Stimulated activated naive B cell treated with anti-CD40 and anti-IgM and Interleukin-4, amounts not matched to agents 10 μg/mL and 1 μg/mL and 100 μg/mL, for 72 hours (primary cell): ENCODE results near the gene TAS1R3.

Experiments
- ATAC-seq, 2 donors: fragments of 150-1000 bp; cut with Tn5 transposase; replicated peaks; 2 replicates each; pipeline ENCODE4 v1.10.0; 2021; ENCODE audit warnings: moderate library complexity in 1 of 2
- DNase-seq: peaks from one replicate; pipeline ENCODE4 v3.0.0; 2021
- H3K27ac Mint-ChIP-seq: one replicate; pipeline ENCODE4 v1.8.0; 2022; ENCODE audit warnings: mild to moderate bottlenecking, mixed read lengths
- H3K27me3 Mint-ChIP-seq, 2 donors: one replicate each; pipeline ENCODE4 v1.8.0; 2022; ENCODE audit warnings: mixed read lengths in 2 of 2
- H3K36me3 Mint-ChIP-seq, 2 donors: one replicate each; pipeline ENCODE4 v1.8.0; 2022; ENCODE audit warnings: mixed read lengths in 2 of 2, mild to moderate bottlenecking in 1 of 2
- H3K4me1 Mint-ChIP-seq, 2 donors: one replicate each; pipeline ENCODE4 v1.8.0; 2022; ENCODE audit warnings: mixed read lengths in 2 of 2, mild to moderate bottlenecking in 1 of 2
- H3K4me3 Mint-ChIP-seq, 2 donors: one replicate each; pipeline ENCODE4 v1.8.0; 2022; ENCODE audit warnings: mild to moderate bottlenecking in 2 of 2, mixed read lengths in 2 of 2, moderate library complexity in 1 of 2
- H3K9me3 Mint-ChIP-seq, 2 donors: one replicate each; pipeline ENCODE4 v1.8.0; 2022; ENCODE audit warnings: mixed read lengths in 2 of 2, mild to moderate bottlenecking in 1 of 2

TAS1R3 gene

DNA sequence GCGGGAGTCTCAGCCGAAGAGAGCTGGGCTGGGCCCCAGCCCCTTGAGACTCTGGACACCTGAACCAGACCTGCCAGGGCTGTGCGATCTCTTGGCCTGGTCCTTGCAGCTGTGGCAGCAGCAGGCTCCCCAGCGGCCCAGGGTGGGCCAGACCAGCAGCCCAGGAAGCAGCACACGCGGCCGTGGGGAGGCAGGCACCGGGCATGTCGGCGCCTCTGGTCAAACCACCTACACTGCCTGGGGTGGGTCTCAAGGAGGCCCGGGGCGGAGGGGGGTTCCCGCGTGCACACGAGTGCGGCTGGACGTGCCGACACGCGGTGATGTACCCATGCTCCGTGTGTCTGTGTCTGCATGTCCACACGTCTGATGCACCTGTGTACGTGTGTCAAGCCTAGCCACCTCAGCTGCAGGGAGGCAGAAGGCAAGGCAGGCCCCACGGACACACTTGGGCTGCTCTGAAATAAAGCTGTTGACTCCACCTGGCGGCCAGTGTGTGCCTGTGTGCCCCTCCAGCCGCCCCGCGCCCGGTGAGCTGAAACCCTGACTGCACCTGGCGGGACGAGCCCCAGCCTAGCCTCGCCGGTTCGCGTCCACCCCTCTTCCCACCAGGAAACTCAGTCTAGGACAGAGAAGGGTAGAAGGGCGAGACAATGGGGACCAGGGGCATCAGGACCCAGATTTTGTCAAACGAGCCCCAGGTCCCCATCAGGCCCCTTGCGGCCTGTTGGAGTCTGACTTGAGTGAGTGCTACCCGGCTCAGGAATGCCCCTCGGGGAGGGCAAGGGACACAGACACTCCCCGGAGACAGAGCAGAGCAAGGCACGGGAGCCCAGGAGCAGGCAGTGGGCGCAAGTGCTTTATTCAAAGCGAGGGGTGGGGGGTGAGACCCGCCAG lies 39.3 kb upstream of the TAS1R3 start:
- Mint-ChIP-seq H3K4me1 (peaks cover 10 to 13% of the 10 kb centered on the region in 2 donors), H3K27ac (no peak overlapping the region), H3K4me3 (no peak overlapping the region), H3K36me3 (peaks cover 0 to 7% of the 10 kb centered on the region in 2 donors), H3K9me3 (no peaks in the 10 kb centered on the region), H3K27me3 (peaks cover 0 to 6% of the 10 kb centered on the region in 2 donors)
- peak; percentile 92 for ATAC-seq
- peak; percentile 42 for DNase-seq

DNA sequence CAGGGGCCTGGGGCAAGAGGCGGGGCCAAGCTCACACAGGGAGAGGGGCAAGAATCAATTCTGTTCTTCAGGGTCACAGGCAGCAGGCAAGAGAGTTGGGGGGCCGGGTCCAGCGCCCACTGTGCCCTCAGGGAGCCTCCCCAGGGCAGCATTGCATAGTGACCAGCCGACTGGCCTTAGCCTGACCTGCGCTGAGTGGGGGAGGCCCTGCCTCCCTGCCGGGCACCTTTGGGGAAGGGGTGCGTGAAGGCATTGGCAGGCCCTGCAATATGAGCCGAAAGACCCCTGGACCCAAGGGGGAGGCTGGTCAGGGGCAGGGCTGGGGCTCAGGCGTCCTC lies 38.7 kb upstream of the TAS1R3 start:
- peaks cover 10 to 13% of the 10 kb centered on the region in 2 donors for H3K4me1 Mint-ChIP-seq
- DNase-seq (no peak), ATAC-seq (no peak)
- no peaks in the 10 kb centered on the region for H3K9me3 Mint-ChIP-seq
- no peak overlapping the region for H3K4me3 Mint-ChIP-seq
- H3K36me3 Mint-ChIP-seq = peaks cover 0 to 7% of the 10 kb centered on the region in 2 donors
- peaks cover 0 to 6% of the 10 kb centered on the region in 2 donors for H3K27me3 Mint-ChIP-seq
- peak overlapping the region; percentile 20 for H3K27ac Mint-ChIP-seq

DNA sequence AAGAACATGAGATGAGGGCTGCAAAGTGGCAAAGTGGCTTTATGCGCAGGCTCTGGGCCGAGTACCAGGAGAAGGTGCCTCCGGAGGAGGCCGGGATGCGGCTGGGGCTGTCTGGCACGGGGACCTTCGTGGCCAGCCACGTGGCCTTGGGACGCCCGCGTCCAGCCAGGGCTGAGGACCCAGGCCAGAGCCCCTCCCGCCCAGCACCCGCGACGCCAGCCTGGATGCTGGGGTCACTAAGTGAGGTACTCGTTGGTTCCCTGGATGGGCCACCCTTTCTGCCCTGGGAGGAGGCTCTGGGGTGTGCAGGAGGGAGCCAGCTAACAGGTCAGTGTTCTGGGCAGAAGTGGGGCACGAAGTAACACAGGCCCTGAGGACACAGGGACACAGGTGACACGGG lies 38.2 kb upstream of the TAS1R3 start:
- DNase-seq = no peak
- no peak for ATAC-seq
- Mint-ChIP-seq H3K27ac (no peak overlapping the region), H3K36me3 (peaks cover 0 to 7% of the 10 kb centered on the region in 2 donors), H3K4me3 (no peak overlapping the region), H3K27me3 (peaks cover 0 to 6% of the 10 kb centered on the region in 2 donors), H3K9me3 (no peaks in the 10 kb centered on the region), H3K4me1 (peaks cover 10 to 13% of the 10 kb centered on the region in 2 donors)

DNA sequence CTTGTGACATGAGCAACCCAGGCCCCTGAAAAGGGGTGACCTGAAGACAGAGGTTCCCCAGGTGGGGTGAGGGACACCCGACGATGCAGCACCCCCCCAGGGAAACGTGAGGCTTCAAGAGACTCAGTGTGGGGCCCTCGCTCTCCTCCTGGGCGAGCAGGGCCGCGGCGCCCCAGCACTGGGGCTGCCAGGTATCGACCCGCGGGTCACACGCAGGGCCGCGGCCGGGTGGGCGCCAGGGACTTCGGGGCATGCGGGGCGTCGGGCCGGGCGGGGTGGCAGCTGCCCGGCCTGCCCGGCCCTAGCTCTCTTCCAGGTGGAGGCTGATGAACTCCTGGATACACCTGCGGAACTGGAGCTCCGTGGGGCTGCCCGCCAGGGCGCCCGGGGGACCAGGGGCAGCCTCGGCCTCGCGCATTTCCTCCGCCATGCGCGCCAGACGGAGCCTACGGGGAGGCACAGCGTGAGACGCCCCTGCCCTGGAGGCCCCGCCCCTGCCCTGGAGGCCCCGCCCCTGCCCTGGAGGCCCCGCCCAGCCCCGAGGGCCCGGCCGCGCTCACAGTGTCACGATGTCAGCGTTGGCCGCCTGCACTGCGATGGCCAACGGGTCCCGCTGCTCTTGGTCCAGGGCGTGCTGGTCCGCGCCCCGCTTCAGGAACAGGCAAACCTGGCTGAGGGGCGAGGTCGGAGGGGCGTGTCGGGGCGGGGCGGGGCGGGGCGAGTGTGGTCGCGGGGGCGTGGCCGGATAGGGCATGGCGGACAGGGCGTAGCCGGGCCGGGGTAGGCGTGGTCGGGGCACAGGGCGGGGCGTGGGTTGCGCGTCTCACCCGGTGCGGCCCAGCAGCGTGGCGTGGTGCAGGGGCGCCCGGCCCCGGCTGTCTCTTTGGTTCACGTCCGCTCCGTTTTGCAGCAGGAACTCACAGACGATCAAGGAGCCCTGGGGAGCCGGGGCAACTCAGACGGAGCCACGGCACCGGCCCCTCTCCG lies 37.5 kb upstream of the TAS1R3 start:
- no peak for DNase-seq
- Mint-ChIP-seq H3K27me3 (peaks cover 0 to 6% of the 10 kb centered on the region in 2 donors), H3K4me3 (no peak overlapping the region), H3K9me3 (no peaks in the 10 kb centered on the region), H3K4me1 (peaks cover 10 to 13% of the 10 kb centered on the region in 2 donors), H3K36me3 (peaks cover 0 to 9% of the 10 kb centered on the region in 2 donors), H3K27ac (no peak overlapping the region)
- ATAC-seq = no peak

DNA sequence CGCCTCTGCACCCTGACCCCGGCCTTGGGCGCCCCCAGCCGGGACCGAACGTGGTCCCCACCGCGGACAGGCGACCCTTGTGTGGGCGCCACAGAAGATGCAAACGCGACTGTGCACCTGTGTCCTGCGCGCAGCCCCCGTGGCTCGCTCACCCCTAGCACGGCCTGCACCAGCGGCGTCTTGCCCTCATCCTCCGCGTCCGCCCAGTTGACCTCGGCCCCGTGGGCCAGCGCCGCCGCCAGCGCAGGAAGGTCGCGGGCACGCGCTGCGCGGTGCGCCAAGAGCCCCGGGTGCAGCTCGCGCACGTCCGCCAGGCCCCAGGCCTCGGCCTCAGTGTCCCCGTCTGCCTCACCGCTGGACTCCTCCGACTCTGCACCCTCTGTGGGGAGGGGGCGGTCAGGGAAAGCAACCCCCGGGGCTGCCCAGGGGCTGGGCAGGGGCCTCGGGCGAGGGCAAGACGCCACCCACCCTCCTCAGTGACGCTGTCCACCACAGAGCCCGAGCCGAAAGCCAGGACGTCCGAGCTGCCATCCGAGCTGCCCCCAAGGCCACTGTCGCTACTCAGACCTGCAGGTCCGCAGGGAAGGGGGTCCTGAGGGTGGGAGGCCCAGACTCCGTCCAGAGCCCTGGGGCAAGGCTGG lies 36.7 kb upstream of the TAS1R3 start:
- Mint-ChIP-seq H3K36me3 (peaks cover 0 to 9% of the 10 kb centered on the region in 2 donors), H3K27ac (no peak overlapping the region), H3K9me3 (no peaks in the 10 kb centered on the region), H3K27me3 (peaks cover 0 to 6% of the 10 kb centered on the region in 2 donors), H3K4me3 (no peak overlapping the region), H3K4me1 (peaks cover 10 to 13% of the 10 kb centered on the region in 2 donors)
- no peak for ATAC-seq
- no peak for DNase-seq

DNA sequence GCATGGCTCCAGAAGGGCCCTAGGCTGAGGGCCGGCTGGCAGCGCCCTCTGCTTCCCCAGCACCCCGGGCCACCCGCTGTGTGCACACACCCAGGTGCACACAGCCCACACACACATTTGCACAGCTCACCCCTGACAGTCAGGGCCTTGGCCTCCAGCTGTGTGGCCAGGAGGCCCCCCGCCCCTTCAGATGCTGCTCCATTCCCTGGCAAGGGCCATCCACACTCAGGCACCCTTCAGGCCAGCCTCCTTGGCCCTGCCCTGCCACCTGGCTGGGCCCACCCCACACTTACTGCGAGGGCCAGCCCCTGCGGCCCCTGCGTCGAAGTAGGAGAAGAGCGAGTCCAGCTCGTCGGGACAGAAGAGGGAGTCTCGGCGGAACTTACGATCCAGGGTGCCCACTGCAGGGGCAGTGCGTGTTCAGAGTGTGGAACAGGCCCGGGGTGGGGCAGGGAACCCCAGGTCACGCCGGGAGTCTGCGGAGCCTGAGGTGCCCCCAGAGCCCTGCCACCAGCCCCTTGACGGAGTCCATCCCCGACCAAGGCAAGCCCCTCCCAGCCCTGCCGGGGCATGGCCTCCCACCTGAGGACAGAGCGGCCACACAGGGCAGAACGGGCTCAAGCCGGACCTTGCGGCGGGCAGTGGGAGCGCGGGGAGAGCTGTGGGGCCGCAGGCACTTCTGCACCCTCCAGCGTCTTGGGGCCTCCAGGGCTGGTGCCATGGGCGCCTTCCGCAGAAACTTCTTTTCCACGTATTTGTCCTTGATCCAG lies 35.7 kb upstream of the TAS1R3 start:
- H3K9me3 Mint-ChIP-seq = no peaks in the 10 kb centered on the region
- peaks cover 0 to 11% of the 10 kb centered on the region in 2 donors for H3K36me3 Mint-ChIP-seq
- peaks cover 0 to 2% of the 10 kb centered on the region in 2 donors for H3K27me3 Mint-ChIP-seq
- H3K27ac Mint-ChIP-seq = no peak overlapping the region
- H3K4me1 Mint-ChIP-seq = peaks cover 7 to 10% of the 10 kb centered on the region in 2 donors
- no peak overlapping the region for H3K4me3 Mint-ChIP-seq
- DNase-seq (no peak), ATAC-seq (no peak)

DNA sequence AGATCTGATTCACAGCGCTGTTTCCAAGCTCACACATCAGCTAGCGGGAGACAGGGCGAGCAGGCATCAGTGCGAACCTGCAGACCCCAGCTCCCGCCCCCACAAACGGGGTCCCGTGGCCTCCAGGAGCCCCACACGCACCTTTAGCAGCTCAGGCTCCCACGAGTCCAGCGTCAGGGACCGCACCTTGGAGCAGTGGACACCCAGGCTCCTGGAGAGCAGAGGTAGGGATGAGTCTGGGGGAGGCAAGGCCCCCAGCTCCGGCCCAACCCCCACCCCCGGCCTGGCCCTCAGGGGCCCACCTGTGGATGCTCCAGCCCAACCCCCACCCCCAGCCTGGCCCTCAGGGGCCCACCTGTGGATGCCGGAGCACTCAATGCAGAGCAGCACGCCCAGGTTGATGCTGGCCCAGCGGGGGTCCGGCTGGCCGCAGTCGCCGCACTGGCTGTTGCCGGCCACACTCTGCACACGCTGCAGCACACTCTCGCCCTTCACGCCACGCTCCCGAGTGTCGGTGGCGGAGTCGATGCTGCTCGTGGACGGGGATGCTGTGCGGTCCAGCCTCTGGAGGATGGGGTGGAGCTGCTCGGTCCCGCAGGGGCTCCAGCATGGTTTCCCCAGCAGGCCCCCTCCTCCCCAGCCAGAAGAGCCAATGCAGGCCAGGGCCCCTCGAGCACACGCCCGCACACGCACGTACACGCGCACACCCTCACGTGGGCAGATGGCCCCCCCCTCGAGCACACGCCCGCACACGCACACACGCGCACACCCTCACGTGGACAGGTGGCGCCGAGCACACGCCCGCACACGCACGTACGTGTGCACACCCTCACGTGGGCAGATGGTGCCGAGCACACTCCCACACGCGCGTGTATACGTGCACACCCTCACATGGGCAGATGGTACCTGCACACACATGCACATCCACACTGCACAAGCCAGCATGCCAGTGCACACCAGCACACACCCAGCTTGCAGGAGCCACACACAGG lies 34.7 kb upstream of the TAS1R3 start:
- ATAC-seq (no peak), DNase-seq (no peak)
- Mint-ChIP-seq H3K27me3 (no peaks in the 10 kb centered on the region), H3K4me1 (peaks cover 6 to 8% of the 10 kb centered on the region in 2 donors), H3K36me3 (peaks cover 0 to 11% of the 10 kb centered on the region in 2 donors), H3K27ac (no peak overlapping the region), H3K4me3 (no peak overlapping the region), H3K9me3 (no peaks in the 10 kb centered on the region)

DNA sequence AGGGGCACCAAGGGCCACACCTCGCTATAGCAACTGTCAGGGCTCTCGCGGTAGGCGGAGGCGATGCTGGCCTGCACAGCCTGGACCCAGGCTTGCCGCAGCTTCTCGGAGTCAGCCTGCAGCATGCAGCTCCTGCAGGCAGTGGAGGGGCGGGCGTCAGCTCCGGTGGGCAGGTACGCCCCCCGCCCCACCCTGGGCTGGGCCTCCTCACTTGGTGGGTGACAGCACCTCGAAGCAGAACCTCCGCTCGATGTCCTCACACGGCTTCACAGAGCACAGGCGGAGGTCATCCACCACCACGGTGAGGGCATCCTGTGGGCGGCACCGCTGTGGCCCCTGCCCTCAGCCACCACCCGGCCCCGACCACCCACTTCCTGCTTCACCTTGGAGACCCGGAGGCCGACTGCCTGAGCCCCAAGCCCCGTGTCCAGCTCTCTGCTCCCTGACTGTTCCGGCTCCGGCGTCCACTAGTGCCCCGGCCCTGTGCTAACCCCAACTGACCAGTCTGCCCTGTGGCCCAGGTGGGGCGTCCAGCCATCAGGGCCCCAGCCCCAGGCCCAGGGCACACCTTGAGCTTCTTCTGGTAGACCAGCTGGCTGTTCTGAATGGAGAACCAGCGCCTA lies 33.2 kb upstream of the TAS1R3 start:
- H3K4me3 Mint-ChIP-seq = no peak overlapping the region
- H3K36me3 Mint-ChIP-seq = peaks cover 0 to 12% of the 10 kb centered on the region in 2 donors
- H3K27ac Mint-ChIP-seq = no peak overlapping the region
- no peaks in the 10 kb centered on the region for H3K4me1 Mint-ChIP-seq
- H3K27me3 Mint-ChIP-seq = no peaks in the 10 kb centered on the region
- no peak for DNase-seq
- ATAC-seq = no peak
- no peaks in the 10 kb centered on the region for H3K9me3 Mint-ChIP-seq

DNA sequence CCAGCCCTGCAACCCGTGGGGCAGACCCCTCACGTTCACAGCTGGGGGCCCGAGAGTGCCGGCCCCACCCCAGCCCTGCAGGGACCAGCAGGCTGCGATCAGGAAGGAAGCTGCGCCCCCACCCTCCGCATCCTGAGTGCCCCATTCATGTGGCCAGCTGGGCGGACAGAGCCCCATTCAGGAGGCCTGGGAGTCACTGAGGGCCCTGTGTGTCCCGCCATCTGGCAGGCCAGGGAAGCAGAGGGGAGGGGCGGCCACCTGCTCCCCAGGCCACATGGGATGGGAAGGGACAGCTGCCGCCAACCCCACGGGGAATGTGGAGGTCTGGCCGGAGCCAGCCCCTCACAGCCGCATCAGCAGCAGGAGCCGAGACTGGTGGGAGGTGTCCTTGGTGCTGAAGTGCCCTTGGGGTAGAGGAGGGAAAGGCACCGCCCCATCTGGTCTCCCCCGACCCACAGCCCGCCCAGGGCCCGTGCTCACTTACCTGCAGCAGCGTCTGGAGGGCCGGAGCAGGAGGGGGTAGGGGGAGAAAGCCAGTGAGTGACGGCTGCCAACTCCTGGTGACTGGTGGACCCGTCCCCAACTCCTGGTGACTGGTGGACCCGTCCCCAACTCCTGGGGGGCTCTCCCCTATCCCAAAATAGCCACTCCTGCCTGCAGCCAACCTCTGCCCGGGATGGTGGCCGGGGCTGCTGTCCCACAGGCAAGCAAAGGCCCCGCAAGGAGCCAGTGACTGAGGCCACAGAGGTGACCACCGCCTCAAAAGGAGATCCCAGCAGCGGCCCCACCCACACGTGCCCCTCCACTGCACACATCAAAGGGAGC lies 32.0 kb upstream of the TAS1R3 start:
- Mint-ChIP-seq H3K4me3 (no peak overlapping the region), H3K27ac (no peak overlapping the region), H3K27me3 (no peaks in the 10 kb centered on the region), H3K4me1 (peaks cover 0 to 5% of the 10 kb centered on the region in 2 donors), H3K9me3 (no peaks in the 10 kb centered on the region), H3K36me3 (peaks cover 0 to 12% of the 10 kb centered on the region in 2 donors)
- DNase-seq (no peak), ATAC-seq (no peak)

DNA sequence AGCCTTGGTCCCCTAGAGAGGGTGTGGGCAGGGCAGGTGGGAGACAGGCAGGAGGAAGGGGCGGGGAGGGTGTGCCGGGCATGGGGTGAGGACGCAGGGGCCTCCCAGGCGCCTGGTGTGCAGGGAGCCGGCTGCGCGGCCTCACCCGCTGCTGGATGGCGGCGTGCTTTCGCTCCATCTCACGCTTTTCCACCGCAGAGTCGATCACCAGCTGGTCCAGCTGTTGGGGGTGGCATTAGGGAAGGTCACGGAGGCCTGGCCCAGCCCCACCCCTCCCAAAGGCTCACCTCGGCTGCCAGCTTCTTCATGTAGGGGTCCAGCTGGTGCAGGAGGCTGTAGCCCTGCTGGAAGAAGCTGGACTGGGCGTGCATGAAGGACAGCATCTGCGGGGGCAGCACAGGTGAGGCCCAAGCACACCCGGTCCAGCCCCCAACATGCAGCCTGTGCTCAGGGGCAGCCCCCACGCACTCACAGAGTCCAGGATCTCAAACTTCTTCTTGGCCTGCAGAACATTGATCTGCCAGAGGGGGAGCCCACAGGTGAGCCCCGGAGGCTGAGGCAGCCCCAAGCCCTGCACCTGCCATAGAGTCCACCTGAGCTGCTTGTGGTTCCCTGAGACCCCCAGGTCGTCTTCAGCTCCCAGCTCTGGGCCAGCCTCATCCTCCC lies 31.3 kb upstream of the TAS1R3 start:
- DNase-seq (no peak), ATAC-seq (peak; percentile 78 to 84)
- no peak overlapping the region for H3K4me3 Mint-ChIP-seq
- H3K4me1 Mint-ChIP-seq = peaks cover 5 to 10% of the 10 kb centered on the region in 2 donors
- peaks cover 0 to 12% of the 10 kb centered on the region in 2 donors for H3K36me3 Mint-ChIP-seq
- no peaks in the 10 kb centered on the region for H3K9me3 Mint-ChIP-seq
- no peaks in the 10 kb centered on the region for H3K27me3 Mint-ChIP-seq
- no peak overlapping the region for H3K27ac Mint-ChIP-seq

DNA sequence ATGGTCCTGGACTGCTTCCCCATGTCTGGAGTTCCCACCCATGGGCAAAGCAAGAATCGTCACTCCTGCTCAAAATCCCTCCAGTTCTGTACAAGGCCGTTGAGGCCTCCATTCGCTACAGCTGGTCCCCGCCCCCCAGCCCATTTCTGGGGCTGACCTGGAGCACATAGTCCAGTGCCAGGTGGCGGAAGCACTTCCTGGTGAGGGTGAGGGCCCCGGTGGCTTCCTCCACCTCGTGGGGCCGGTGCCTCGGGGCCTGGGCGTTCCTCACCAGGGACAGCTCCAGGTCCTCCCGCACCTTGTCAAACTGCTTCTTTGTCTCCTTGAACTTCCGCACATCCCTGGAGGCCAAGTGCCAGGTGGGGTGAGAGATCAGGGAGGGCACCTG lies 30.7 kb upstream of the TAS1R3 start:
- Mint-ChIP-seq H3K36me3 (peaks cover 0 to 8% of the 10 kb centered on the region in 2 donors), H3K4me3 (no peak overlapping the region), H3K27ac (no peak overlapping the region), H3K9me3 (no peaks in the 10 kb centered on the region), H3K4me1 (peaks cover 10 to 11% of the 10 kb centered on the region in 2 donors), H3K27me3 (no peaks in the 10 kb centered on the region)
- no peak for DNase-seq
- ATAC-seq = no peak
